Pulmonary artery endothelial cell (primary cell): ENCODE results near the gene CSDE1. TPM values are rescaled to one million over a fixed set of nuclear protein-coding genes. Genes with fewer than 3 reads are reported as not detected.

Experiments used
- DNase-seq: peaks from one replicate; pipeline ENCODE4 v3.0.0-alpha.2; 2011; ENCODE audit warnings: low read depth, low spot score
- total RNA-seq: library from RNA; depleted of rRNA; stranded (reverse); fragments of >200 nt; gene quantifications from 2 replicates; pipeline ENCODE4 v1.2.3, GENCODE V29; 2014

The CSDE1 gene
- total RNA-seq, 1 donor from 2014 or later: 907 TPM

GRCh38 chr1:114668373-114668772 is 89.4 kb downstream of the CSDE1 start:
- DNase-seq: no peak

- DNase-seq: no peak
Measured at GRCh38 chr1:114666954-114667353, 90.8 kb downstream of the CSDE1 start.

Other genes starting within 250 kb of the CSDE1 start
- gene TRIM33, start 246.8 kb downstream of the CSDE1 start, total RNA-seq: 28.4 and 29.7 TPM in 2 replicates
- gene BCAS2, start 176.4 kb downstream of the CSDE1 start, total RNA-seq: 37.8 and 51.3 TPM in 2 replicates
- gene DENND2C, start 87.9 kb downstream of the CSDE1 start, total RNA-seq: 0.32 and 0.46 TPM in 2 replicates
- not detected in 2 replicates for gene AMPD1, start 62.4 kb downstream of the CSDE1 start, total RNA-seq
- gene NRAS, start 41.2 kb downstream of the CSDE1 start, total RNA-seq: 73.7 and 104 TPM in 2 replicates
- gene SIKE1, start 22.7 kb upstream of the CSDE1 start, total RNA-seq: 73.0 and 92.9 TPM in 2 replicates
- gene SYCP1, start 96.9 kb upstream of the CSDE1 start, total RNA-seq: not detected in 2 replicates